AG04450 (cell line): ENCODE results near the gene LIMS2. TPM values are rescaled to one million over a fixed set of nuclear protein-coding genes. Genes with fewer than 3 reads are reported as not detected.

Source experiments
- CTCF ChIA-PET: fragments of 300-600, 350-600 bp; formaldehyde crosslinking; extraction: SDS; loops from one replicate; lab custom pipeline; 2022; ENCODE audit warnings: antibody characterized with exemption, inconsistent platforms; lab: Charles Lee
- POLR2A ChIA-PET: fragments of 350-600 bp; formaldehyde crosslinking; extraction: SDS; loops from one replicate; lab custom pipeline; 2021; ENCODE audit warnings: antibody characterized with exemption, inconsistent platforms; lab: Yijun Ruan, JAX
- DNase-seq: peaks from one replicate; pipeline ENCODE4 v3.0.0-alpha.2; 2011; ENCODE audit warnings: low read depth, low spot score
- H3K27ac ChIP-seq: one replicate; pipeline ENCODE4 v1.5.1; 2012; ENCODE audit warnings: low read depth, low read length, control low read depth
- H3K27me3 ChIP-seq: one replicate; pipeline ENCODE4 v1.6.0; 2012; ENCODE audit warnings: low read length; ENCODE audit not compliant: control insufficient read depth, insufficient read depth
- H3K4me3 ChIP-seq: 2 replicates; pipeline ENCODE4 v1.5.1; 2011; ENCODE audit warnings: mild to moderate bottlenecking, low read depth, low read length, control low read depth
- H3K9me3 ChIP-seq: 2 replicates; pipeline ENCODE4 v1.5.1; 2012; ENCODE audit warnings: low read length; ENCODE audit not compliant: control insufficient read depth, insufficient read depth
- CTCF ChIP-seq: IDR thresholded peaks from 2 replicates; pipeline ENCODE4 v1.5.1; 2011; ENCODE audit warnings: low read depth, low read length, control low read depth, inconsistent platforms
- polyA plus RNA-seq: library from polyadenylated mRNA; depleted of rRNA; stranded (reverse); fragments of >200 nt; gene quantifications from 2 replicates; pipeline ENCODE4 v1.2.3, GENCODE V29; 2011

Gene LIMS2
- polyA plus RNA-seq, 1 experiment = 6.3 TPM

- no peak for TF ChIP-seq CTCF
- DNase-seq = no peak
- H3K9me3 ChIP-seq = peaks cover 8% of the 10 kb centered on the region
- H3K27me3 ChIP-seq = no peaks in the 10 kb centered on the region
- no peak overlapping the region for H3K27ac ChIP-seq
- ChIA-PET POLR2A (no interaction called here), CTCF (interaction anchor here (0.6 kb wide), 1 partner anchor 105 kb away, joined by 3 read pairs; no protein-coding TSS in a partner anchor)
- no peak overlapping the region for H3K4me3 ChIP-seq
These were observed 10.2 kb upstream of the LIMS2 start for GRCh38 chr2:127685410-127686080.

GRCh38 chr2:127683757-127684156 is 8.4 kb upstream of the LIMS2 start:
- Histone ChIP-seq H3K4me3 (no peak overlapping the region), H3K9me3 (peaks cover 1% of the 10 kb centered on the region), H3K27ac (peak overlapping the region; percentile 39), H3K27me3 (no peaks in the 10 kb centered on the region)
- ChIA-PET CTCF (interaction anchor here (1.8 kb wide), 1 partner anchor 93 kb away, joined by 8 read pairs; no protein-coding TSS in a partner anchor), POLR2A (no interaction called here)
- no peak for DNase-seq
- no peak for TF ChIP-seq CTCF

- no peak overlapping the region for H3K27ac ChIP-seq
- H3K4me3 ChIP-seq = no peak overlapping the region
- POLR2A ChIA-PET = no interaction called here
- H3K27me3 ChIP-seq = peaks cover 5% of the 10 kb centered on the region
- no peak for DNase-seq
- no peak for TF ChIP-seq CTCF
- no peaks in the 10 kb centered on the region; the same call in 1 of the 2 replicates for H3K9me3 ChIP-seq
- CTCF ChIA-PET = interaction anchor here (1.8 kb wide), 1 partner anchor 92 kb away, joined by 8 read pairs; no protein-coding TSS in a partner anchor
These were observed 7.7 kb upstream of the LIMS2 start for GRCh38 chr2:127683056-127683455.

- ChIA-PET CTCF (interaction anchor here (0.6 to 1.8 kb wide), 3 partner anchors 91 to 127 kb away, joined by 3 to 8 read pairs (median 3); no protein-coding TSS in a partner anchor), POLR2A (no interaction called here)
These were observed 6.9 kb upstream of the LIMS2 start for GRCh38 chr2:127681976-127682857.

More at GRCh38 chr2:127681976-127682857, 6.9 kb upstream of the LIMS2 start:
- H3K9me3 ChIP-seq = no peaks in the 10 kb centered on the region; the same call in 1 of the 2 replicates
- peaks cover 10% of the 10 kb centered on the region for H3K27me3 ChIP-seq
- DNase-seq = no peak
- H3K27ac ChIP-seq = no peak overlapping the region
- H3K4me3 ChIP-seq = no peak overlapping the region
- TF ChIP-seq CTCF = no peak
